DMS53 treated with DMSO at 0.1 percent for 48 hours (cell line): ENCODE data around the gene IDUA.
A peak's percentile ranks its signal among the peaks of the same experiment; 100 is the strongest.
"Not testable (repeated sequence)": the region's sequence is repeated elsewhere in the genome, so short reads cannot be mapped to it uniquely, and the experiment has no call there.

Experiments used
- DNase-seq: peaks from one replicate; lab custom pipeline; 2025; ENCODE audit not compliant: unreplicated experiment; lab: John Stamatoyannopoulos, UW

Gene IDUA

GRCh38 chr4:986879-987623 lies at the start of gene IDUA:
Gene IDUA, plus strand, starts transcription at chr4:987044. Its CDS starts 41 bp downstream, at chr4:987085.
- peak; percentile 69 for DNase-seq

- DNase-seq: not testable (repeated sequence)
Measured at GRCh38 chr4:939508-939907, 47.3 kb upstream of the IDUA start.

GRCh38 chr4:945274-946102 lies 41.4 kb upstream of the IDUA start:
- no peak for DNase-seq

- no peak for DNase-seq
Measured at GRCh38 chr4:946103-946450, 40.8 kb upstream of the IDUA start.

GRCh38 chr4:946517-947471 lies 40.0 kb upstream of the IDUA start:
- DNase-seq: no peak

GRCh38 chr4:947491-947971 lies 39.3 kb upstream of the IDUA start:
- no peak for DNase-seq

- DNase-seq: no peak
Measured at GRCh38 chr4:948101-948935, 38.5 kb upstream of the IDUA start.

GRCh38 chr4:948936-949300 lies 37.9 kb upstream of the IDUA start:
- no peak for DNase-seq

GRCh38 chr4:949656-950055 lies 37.2 kb upstream of the IDUA start:
- DNase-seq: no peak

GRCh38 chr4:950136-951020 lies 36.5 kb upstream of the IDUA start:
- no peak for DNase-seq

- no peak for DNase-seq
Measured at GRCh38 chr4:951186-951585, 35.7 kb upstream of the IDUA start.

GRCh38 chr4:951594-952468 lies 35.0 kb upstream of the IDUA start:
- no peak for DNase-seq

- DNase-seq: no peak
Measured at GRCh38 chr4:952881-953573, 33.8 kb upstream of the IDUA start.

- DNase-seq: no peak
Measured at GRCh38 chr4:953574-953915, 33.3 kb upstream of the IDUA start.

GRCh38 chr4:954211-955020 lies 32.4 kb upstream of the IDUA start:
- no peak for DNase-seq

GRCh38 chr4:955161-955921 lies 31.5 kb upstream of the IDUA start:
- no peak for DNase-seq
